Left cardiac atrium (tissue), 2 donors: ENCODE results near the gene ANKRD26. TPM values are rescaled to one million over a fixed set of nuclear protein-coding genes. Genes with fewer than 3 reads are reported as not detected.

Experiments
- total RNA-seq, 2 donors: library from RNA; stranded (reverse); fragmentation: NEBNext Ultra II Directional; extraction: Animal tissue kit (Norgen Biotek cat#: 25700); gene quantifications; one replicate each; pipeline ENCODE4 v1.2.1, GENCODE V29; 2021
- donor health status: DM: no; HTN: yes; CAD: no; lungs with severe emphysema.
- donor health status: DM: yes; HTN: yes; CAD: no.

The ANKRD26 gene
- total RNA-seq, 2 donors from 2014 or later, result 8.1 to 11.5 TPM

Other genes starting within 250 kb of the ANKRD26 start
- 10 to 100 TPM; 24.9 to 26.7 TPM for gene ABI1, start 239.5 kb downstream of the ANKRD26 start, total RNA-seq
- gene YME1L1, start 53.9 kb upstream of the ANKRD26 start, total RNA-seq, result 10 to 100 TPM; 75.1 to 96.0 TPM
- gene MASTL, start 54.9 kb upstream of the ANKRD26 start, total RNA-seq, result 1 to 10 TPM; 2.9 to 3.1 TPM
- 10 to 100 TPM; 34.9 to 36.1 TPM for gene ACBD5, start 140.3 kb upstream of the ANKRD26 start, total RNA-seq